ENCODE data around the gene CCDC27. TPM values are rescaled to one million over a fixed set of nuclear protein-coding genes. Genes with fewer than 3 reads are reported as not detected.

Gene CCDC27
- total RNA-seq, 6 experiments from 2014 or later: not detected

Small RNA genes within 50 kb of the gene (small RNA-seq; reads per million reads assigned to genes)
- gene RF02197: 0 reads per million in 2 experiments
- 0 reads per million in 2 experiments for gene RN7SL574P

Other genes starting within 250 kb of the CCDC27 start
- gene MEGF6, start 140.9 kb upstream of the CCDC27 start, total RNA-seq: 1 to 10 TPM; 2.2 to 9.6 (median 4.4) TPM
- gene TPRG1L, start 127.4 kb upstream of the CCDC27 start, total RNA-seq: 10 to 100 TPM; 42.5 to 54.6 (median 53.4) TPM
- gene WRAP73, start 102.3 kb upstream of the CCDC27 start, total RNA-seq: 1 to 10 TPM; 5.6 to 9.1 (median 7.1) TPM
- gene TP73, start 99.9 kb upstream of the CCDC27 start, total RNA-seq: 1 to 10 TPM in 2 of 6 experiments, under 1 TPM in 4; 0.05 to 2.3 (median 0.32) TPM
- gene SMIM1, start 20.3 kb downstream of the CCDC27 start, total RNA-seq: 1 to 10 TPM; 2.6 to 8.7 (median 4.6) TPM
- gene LRRC47, start 44.0 kb downstream of the CCDC27 start, total RNA-seq: 10 to 100 TPM; 22.7 to 32.2 (median 25.8) TPM
- gene CEP104, start 104.8 kb downstream of the CCDC27 start, total RNA-seq: 10 to 100 TPM; 16.7 to 36.4 (median 26.6) TPM
- gene DFFB, start 105.0 kb downstream of the CCDC27 start, total RNA-seq: 1 to 10 TPM; 2.0 to 3.5 (median 2.9) TPM
- gene C1orf174, start 147.8 kb downstream of the CCDC27 start, total RNA-seq: 10 to 100 TPM in 5 of 6 experiments, 1 to 10 TPM in 1; 9.7 to 20.9 (median 11.1) TPM

Data from right lobe of liver (tissue), 5 donors.